Natural killer cell (primary cell): ENCODE results near the gene TMBIM1. TPM values are rescaled to one million over a fixed set of nuclear protein-coding genes. Genes with fewer than 3 reads are reported as not detected.
A peak's percentile ranks its signal among the peaks of the same experiment; 100 is the strongest.

Experiments used
- ATAC-seq, 3 donors: fragments of 150-1000 bp in 2 of 3; fragments of 200-7000 bp in 1 of 3; cut with Tn5 transposase; 1 replicate in 1 of 3; 2 replicates in 2 of 3; pipeline ENCODE4 v1.10.0; 2021; ENCODE audit warnings: mild to moderate bottlenecking in 2 of 3, moderate library complexity in 2 of 3
- DNase-seq, 2 donors: peaks; one replicate each; pipeline versions ENCODE4 v3.0.0 to v3.0.0-alpha.2; 2013 to 2021; ENCODE audit warnings: mixed read lengths in 1 of 2
- H3K27ac ChIP-seq: one replicate; pipeline ENCODE4 v1.5.1; 2013; ENCODE audit warnings: mild to moderate bottlenecking, low read length
- H3K27me3 ChIP-seq: one replicate; pipeline ENCODE4 v1.6.1; 2013; ENCODE audit warnings: low read length; ENCODE audit not compliant: control insufficient read depth, insufficient read depth
- H3K36me3 ChIP-seq: one replicate; pipeline ENCODE4 v1.6.1; 2013; ENCODE audit warnings: low read length; ENCODE audit not compliant: control insufficient read depth, insufficient read depth
- H3K4me1 ChIP-seq: one replicate; pipeline ENCODE4 v1.6.1; 2013; ENCODE audit warnings: low read length; ENCODE audit not compliant: control insufficient read depth, insufficient read depth
- H3K4me3 ChIP-seq: one replicate; pipeline ENCODE4 v1.5.1; 2013; ENCODE audit warnings: low read length
- H3K9me3 ChIP-seq: one replicate; pipeline ENCODE4 v1.6.1; 2013; ENCODE audit warnings: low read length; ENCODE audit not compliant: control insufficient read depth, insufficient read depth
- H3K27ac Mint-ChIP-seq, 2 donors: one replicate each; pipeline ENCODE4 v1.8.0; 2022; ENCODE audit warnings: mild to moderate bottlenecking in 2 of 2, mixed read lengths in 2 of 2, moderate library complexity in 1 of 2
- H3K27me3 Mint-ChIP-seq, 2 donors: one replicate each; pipeline ENCODE4 v1.8.0; 2022; ENCODE audit warnings: low read depth in 2 of 2, mixed read lengths in 2 of 2
- H3K36me3 Mint-ChIP-seq: one replicate; pipeline ENCODE4 v1.8.0; 2022; ENCODE audit warnings: mixed read lengths
- H3K4me1 Mint-ChIP-seq, 2 donors: one replicate each; pipeline ENCODE4 v1.8.0; 2022; ENCODE audit warnings: mixed read lengths in 2 of 2
- H3K4me3 Mint-ChIP-seq: one replicate; pipeline ENCODE4 v1.8.0; 2022; ENCODE audit warnings: mild to moderate bottlenecking, moderate library complexity, mixed read lengths
- H3K9me3 Mint-ChIP-seq, 2 donors: one replicate each; pipeline ENCODE4 v1.8.0; 2022; ENCODE audit warnings: mixed read lengths in 2 of 2
- WGBS: methylation state at CpG from one replicate; pipeline ENCODE4 v1.1.7; 2013; ENCODE audit warnings: missing lambda C conversion rate; ENCODE audit not compliant: insufficient coverage; 5-methylcytosine and 5-hydroxymethylcytosine counted together
- intact Hi-C: fragments of 100-400 bp; cut with micrococcal nuclease; formaldehyde crosslinking; loops from one replicate; pipeline ENCODE4 v1.14.2; 2022
- total RNA-seq, 4 donors: library from RNA; stranded (reverse); fragments of 120-200 nt in 1 of 4; gene quantifications; one replicate each; pipeline versions ENCODE4 v1.2.3 to v1.2.4, GENCODE V29; 2013 to 2022
- TF ChIP-seq, protein P1 (sequence below): fragments of 200-600 bp; IDR thresholded peaks from one replicate; pipeline ENCODE4 v1.8.0; 2022; ENCODE audit warnings: antibody characterized with exemption

TMBIM1 gene
- total RNA-seq, 3 donors from 2014 or later (not counting 1 experiment from before 2014, with no cell fraction given), result 84.9 to 107 (median 95.1) TPM

DNA sequence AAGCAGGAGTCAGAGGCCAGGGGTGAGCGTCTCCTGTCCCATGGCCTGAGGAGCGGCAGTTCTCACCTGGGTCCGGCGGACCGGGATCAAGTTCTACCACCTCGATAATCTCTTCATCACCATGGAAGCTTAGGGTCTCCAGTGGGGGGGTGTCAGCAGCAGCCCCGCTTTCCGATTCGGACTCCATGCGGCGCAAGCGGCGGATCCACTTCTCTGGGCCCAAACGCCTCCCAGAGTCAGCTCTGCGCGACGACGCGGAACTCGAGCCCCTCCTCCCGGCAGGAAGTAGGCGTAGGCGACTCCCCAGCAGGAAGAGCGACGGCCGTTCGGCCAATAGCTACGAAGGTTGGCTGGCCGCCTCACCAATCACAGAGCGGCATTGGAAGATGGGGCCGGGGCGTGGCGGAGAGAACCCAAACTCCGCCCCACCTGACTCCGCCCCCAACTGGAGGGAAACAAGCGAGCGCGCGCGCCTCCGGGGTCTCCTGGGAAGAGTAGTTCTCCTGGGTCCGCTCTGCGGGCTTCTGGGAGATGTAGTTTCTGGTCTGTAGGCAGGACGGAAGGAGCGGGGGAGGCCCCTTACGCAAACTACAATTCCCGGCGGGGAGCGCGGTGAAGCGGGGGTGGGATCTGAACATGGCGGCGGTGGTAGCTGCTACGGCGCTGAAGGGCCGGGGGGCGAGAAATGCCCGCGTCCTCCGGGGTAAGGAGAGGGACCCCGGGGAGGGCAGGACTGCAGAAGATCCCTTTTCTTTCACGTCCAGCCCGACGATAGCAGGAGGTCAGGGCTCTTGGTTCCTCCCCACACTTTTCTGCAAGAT lies 22.2 kb downstream of the TMBIM1 start, which contains the start of the genes AAMP and PNKD:
AAMP (minus strand) TSS at position 238 of the 821 bp plus-strand sequence; CDS start at position 187, 51 bp downstream.
PNKD (plus strand) TSS at position 620 of the 821 bp plus-strand sequence; CDS start at position 637, 17 bp downstream.
- Mint-ChIP-seq H3K4me3 (peak within 1 kb of the TSS; percentile 96), H3K27me3 (no peaks in the 10 kb centered on the region), H3K36me3 (no peaks in the 10 kb centered on the region), H3K9me3 (no peaks in the 10 kb centered on the region), H3K27ac (peak within 1 kb of the TSS; percentile 84 to 88), H3K4me1 (peaks cover 31 to 56% of the 10 kb centered on the region in 2 donors)
- intact Hi-C loops, result loop anchor here (1.0 to 10.0 kb wide), 7 partner anchors 16 to 585 kb away; partner anchors contain the start of genes CNOT9, CTDSP1, TMBIM1 and TTLL4
- TF ChIP-seq, protein P1, sequence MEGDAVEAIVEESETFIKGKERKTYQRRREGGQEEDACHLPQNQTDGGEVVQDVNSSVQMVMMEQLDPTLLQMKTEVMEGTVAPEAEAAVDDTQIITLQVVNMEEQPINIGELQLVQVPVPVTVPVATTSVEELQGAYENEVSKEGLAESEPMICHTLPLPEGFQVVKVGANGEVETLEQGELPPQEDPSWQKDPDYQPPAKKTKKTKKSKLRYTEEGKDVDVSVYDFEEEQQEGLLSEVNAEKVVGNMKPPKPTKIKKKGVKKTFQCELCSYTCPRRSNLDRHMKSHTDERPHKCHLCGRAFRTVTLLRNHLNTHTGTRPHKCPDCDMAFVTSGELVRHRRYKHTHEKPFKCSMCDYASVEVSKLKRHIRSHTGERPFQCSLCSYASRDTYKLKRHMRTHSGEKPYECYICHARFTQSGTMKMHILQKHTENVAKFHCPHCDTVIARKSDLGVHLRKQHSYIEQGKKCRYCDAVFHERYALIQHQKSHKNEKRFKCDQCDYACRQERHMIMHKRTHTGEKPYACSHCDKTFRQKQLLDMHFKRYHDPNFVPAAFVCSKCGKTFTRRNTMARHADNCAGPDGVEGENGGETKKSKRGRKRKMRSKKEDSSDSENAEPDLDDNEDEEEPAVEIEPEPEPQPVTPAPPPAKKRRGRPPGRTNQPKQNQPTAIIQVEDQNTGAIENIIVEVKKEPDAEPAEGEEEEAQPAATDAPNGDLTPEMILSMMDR, result no peak
- H3K36me3 ChIP-seq, result peaks cover 42% of the 10 kb centered on the region
- no peaks in the 10 kb centered on the region for H3K27me3 ChIP-seq
- ATAC-seq, result peak; percentile 89 to 98 (median 89)
- WGBS, result under 1% methylated on average over 63 of the region's 64 CpGs
- peak; percentile 100 for DNase-seq
- peak within 1 kb of the TSS; percentile 73 for H3K27ac ChIP-seq
- peak within 1 kb of the TSS; percentile 82 for H3K4me3 ChIP-seq
- H3K9me3 ChIP-seq, result no peaks in the 10 kb centered on the region
- peaks cover 34% of the 10 kb centered on the region for H3K4me1 ChIP-seq

DNA sequence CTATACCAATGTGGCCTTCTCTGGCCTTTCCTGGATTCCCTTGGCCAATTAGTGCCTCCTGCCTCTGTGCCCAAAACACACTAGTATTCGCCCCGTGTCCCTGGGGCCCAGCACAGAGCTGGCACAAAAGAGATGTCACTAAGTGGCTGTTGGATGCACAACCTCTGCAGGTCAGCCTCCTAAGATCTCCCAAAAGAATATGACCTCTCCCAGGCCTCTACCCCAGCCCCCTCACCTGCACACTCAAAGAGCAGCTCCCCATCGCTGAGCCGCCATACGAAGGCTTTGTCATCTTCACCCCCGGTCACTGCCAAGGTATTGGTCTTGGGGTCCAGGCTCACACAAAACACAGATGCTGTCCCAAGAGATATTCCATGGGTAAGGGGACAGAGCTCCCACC lies 25.0 kb downstream of the TMBIM1 start:
- intact Hi-C loops, result no loop called here
- Mint-ChIP-seq H3K36me3 (no peaks in the 10 kb centered on the region), H3K27me3 (no peaks in the 10 kb centered on the region), H3K4me3 (no peak overlapping the region), H3K4me1 (peaks cover 37 to 60% of the 10 kb centered on the region in 2 donors), H3K27ac (peak overlapping the region in 1 of 2 donors; percentile 1), H3K9me3 (no peaks in the 10 kb centered on the region)
- peaks cover 46% of the 10 kb centered on the region for H3K36me3 ChIP-seq
- TF ChIP-seq, protein P1, result no peak
- H3K4me1 ChIP-seq, result peaks cover 46% of the 10 kb centered on the region
- no peak overlapping the region for H3K4me3 ChIP-seq
- no peak for ATAC-seq
- no peaks in the 10 kb centered on the region for H3K27me3 ChIP-seq
- DNase-seq, result no peak
- 95% methylated on average over 6 of the region's 6 CpGs for WGBS
- H3K27ac ChIP-seq, result no peak overlapping the region
- no peaks in the 10 kb centered on the region for H3K9me3 ChIP-seq

DNA sequence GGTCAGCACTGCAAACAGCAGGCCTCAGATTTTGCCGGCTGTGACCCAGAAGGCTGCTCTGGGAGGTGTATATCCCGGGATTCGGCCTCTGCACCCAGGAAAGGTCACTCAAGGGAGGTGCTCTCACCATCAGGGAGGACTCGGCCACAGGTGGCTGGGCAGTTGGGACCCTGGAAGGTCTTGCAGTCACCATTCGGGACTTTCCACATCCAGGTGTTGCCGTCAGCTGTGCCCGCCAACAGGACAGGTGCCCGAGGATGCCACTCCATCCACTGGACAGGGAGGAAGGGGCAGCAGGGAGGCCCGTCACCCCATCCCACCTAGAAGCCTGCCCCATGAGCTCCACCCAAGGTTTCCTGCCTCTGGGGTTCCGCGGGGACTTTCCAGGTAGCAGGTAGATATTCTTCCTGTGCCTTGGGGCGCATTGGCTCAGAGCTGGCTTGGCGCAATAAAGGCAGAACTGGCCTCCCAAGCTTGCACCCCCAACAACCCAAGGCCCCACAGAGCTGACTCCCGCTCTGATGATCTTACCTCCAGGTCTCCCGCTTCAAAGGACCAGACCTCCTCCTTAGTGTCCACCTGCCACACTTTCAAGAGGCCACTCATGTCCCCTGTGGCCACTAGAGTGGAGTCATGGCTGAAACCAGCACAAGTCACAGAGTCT lies 25.9 kb downstream of the TMBIM1 start:
- Histone ChIP-seq H3K27me3 (no peaks in the 10 kb centered on the region), H3K36me3 (peaks cover 46% of the 10 kb centered on the region), H3K9me3 (no peaks in the 10 kb centered on the region), H3K27ac (no peak overlapping the region), H3K4me1 (peaks cover 48% of the 10 kb centered on the region), H3K4me3 (no peak overlapping the region)
- DNase-seq (no peak), ATAC-seq (no peak)
- no peak overlapping the region for H3K27ac Mint-ChIP-seq
- TF ChIP-seq, protein P1, result no peak
- no peaks in the 10 kb centered on the region for H3K9me3 Mint-ChIP-seq
- intact Hi-C loops, result no loop called here
- WGBS, result 94% methylated on average over 15 of the region's 15 CpGs
- H3K36me3 Mint-ChIP-seq, result no peaks in the 10 kb centered on the region
- H3K4me1 Mint-ChIP-seq, result peaks cover 29 to 52% of the 10 kb centered on the region in 2 donors
- no peak overlapping the region for H3K4me3 Mint-ChIP-seq
- H3K27me3 Mint-ChIP-seq, result no peaks in the 10 kb centered on the region
